ENCODE measurements around the gene LEPR.

Gene LEPR

GRCh38 chr1:65409816-65410326 lies 10.6 kb upstream of the LEPR start:
- no peak for DNase-seq

- no peak for DNase-seq
These were observed 8.0 kb upstream of the LEPR start for GRCh38 chr1:65412256-65412983.

DNA sequence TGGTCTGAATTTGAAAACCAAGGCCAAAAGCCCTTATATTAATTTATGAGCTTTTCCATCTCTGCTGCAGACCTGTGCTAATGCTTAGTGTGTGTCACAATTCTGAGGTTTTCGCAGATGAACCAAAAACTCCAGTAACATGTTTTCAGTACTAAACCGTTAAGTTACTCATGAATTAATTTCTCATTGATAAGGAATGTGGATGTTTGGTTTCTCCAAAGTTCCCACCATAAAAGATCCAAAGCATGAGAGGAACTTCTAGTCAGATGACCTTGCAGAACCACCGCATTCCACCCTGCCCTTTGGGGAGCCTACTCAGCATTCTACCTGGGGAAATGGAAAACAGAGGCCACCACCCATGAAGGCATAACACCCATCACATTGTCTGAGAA lies 7.5 kb upstream of the LEPR start:
- DNase-seq, result no peak

DNA sequence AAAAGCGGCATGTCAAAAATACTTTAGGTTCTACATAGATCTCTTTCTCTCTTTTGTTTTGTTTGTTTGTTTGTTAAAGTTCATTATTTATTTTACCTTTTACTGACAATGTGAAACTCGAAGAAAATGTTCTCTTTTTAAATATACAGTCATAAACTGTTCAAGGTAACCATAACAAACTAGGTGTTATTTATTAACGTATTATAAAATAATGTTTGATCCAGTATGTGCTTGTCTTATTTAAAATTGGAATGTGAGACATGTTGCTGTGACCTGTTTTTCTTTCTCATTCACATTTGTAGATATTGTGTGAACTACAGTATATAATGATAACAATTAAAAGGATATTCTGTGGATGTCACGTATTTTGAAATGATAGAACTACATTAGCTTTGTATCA lies 5.9 kb upstream of the LEPR start:
- DNase-seq, result no peak

- DNase-seq, result no peak
These were observed 3.7 kb upstream of the LEPR start for GRCh38 chr1:65416767-65417166.

- DNase-seq, result no peak
These were observed 2.7 kb upstream of the LEPR start for GRCh38 chr1:65417729-65418128.

GRCh38 chr1:65418522-65419185 lies 1.8 kb upstream of the LEPR start:
- DNase-seq, result no peak

DNA sequence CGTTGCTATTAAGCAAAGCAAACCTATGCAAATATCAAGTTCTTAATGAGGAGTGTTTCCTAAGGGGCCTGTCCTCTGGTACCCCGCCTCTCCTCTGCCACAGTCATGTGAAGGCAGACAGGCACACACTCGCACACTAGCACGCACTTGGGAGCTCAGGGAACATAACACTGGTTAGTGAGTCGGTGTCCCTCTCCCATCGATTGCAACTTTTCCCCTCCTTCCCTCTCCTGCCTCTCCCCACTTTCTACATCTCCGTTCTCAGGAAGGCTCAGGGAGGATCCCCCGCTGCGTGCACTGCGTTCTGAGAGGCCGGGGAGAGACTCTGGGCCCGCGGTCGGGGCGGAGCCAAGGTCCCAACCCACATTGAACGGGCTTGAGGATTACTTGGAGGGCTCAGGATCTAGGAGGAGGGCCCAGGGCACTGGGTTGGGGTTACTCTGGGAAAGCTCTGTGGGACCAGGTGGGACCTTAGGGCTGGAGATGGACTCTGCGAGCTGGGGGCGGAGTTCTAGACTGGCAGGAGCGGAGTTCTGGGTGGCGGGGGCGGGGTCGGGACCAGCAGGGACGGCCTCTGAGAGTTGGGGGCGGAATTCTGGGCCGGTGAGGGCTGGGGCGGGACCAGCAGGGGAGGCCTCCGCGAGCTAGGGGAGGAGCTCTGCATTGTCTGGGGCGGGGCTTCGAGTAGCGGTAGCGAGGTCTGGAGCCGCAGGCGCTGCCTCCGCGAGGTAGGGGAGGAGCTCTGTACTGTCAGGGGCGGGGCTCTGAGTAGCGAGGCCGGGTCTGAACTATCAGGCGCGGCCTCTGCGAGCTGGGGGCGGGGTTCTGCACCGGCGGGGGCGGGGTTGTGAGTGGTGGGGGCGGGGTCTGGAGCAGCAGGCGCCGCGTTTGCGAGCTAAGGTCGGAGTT lies 533 bp upstream of the LEPR start:
- peak; percentile 91 for DNase-seq

GRCh38 chr1:65421351-65422025 lies 1.0 kb downstream of the LEPR start:
- DNase-seq, result no peak

GRCh38 chr1:65422241-65423203 lies 2.1 kb downstream of the LEPR start:
- no peak for DNase-seq

DNA sequence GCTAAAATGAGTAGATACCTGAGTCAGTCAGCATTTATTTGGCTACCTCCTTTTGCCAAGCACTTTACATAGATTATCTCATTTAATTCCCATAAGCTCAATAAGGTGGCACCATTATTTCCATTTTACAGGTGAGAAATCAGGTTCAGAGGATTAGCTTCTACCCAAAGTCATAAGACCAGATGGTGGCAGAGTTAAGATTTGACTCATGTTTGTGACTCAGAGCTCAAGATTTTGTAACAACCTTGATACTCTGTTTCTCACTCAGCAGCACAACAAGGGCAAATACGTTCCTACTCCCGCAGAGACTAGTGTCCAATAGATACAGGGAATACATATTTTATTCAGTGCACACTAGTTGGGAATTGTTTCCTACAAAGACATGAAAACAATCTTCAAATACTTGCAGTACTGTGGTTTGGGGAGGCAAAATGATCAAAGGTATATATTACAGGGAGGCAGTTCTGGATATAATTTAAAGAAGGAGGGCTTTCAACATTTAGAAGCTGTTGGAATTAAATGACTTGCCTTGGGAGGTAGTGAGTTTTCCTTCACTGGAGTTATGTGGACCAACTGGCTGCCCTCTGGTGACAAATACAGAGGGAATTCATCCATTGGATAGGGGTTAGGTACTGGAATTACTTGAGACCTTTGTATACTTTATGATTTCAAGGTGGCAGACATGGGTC lies 3.6 kb downstream of the LEPR start:
- DNase-seq, result no peak

GRCh38 chr1:65424573-65424889 lies 4.1 kb downstream of the LEPR start:
- DNase-seq, result no peak

GRCh38 chr1:65425006-65425405 lies 4.5 kb downstream of the LEPR start:
- no peak for DNase-seq

GRCh38 chr1:65425697-65426096 lies 5.2 kb downstream of the LEPR start:
- no peak for DNase-seq

DNA sequence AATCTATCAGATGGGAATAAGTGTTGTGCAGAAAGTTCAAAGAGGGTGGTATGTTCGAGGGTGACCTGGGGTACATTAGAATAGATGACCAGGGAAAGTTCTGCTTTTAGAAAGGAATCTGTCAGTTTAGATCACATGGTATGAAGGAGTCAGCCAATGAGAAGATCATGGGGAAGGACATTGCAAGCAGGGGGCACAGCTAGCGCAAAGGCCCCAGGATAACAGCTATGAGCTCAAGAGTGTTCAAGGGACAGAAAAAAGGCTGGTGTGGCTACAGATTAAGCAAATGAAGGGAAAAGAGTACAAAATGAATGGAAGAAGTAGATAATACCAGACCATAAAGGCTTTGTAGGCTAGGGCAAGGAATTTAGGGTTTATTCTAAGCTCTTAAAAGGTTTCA lies 8.6 kb downstream of the LEPR start:
- no peak for DNase-seq

DNA sequence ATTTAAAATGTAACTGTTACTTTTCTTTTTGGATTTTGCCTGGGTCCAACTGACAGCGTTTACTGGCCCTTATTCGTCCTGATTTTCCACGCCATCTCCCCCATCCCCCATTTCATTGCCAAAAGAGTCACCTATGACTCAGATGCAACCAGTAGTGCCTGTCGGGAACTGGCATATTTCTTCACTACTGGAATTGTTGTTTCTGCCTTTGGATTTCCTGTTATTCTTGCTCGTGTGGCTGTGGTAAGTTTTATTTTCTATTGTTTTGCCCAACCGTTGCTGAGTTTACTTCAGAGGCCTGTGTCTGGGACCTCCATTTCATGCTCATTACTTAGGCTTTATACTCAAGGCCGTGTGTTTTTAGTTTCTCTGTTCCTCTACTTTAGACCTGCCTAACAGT lies 9.3 kb downstream of the LEPR start:
- no peak for DNase-seq

GRCh38 chr1:65431111-65431705 lies 10.7 kb downstream of the LEPR start:
- DNase-seq, result peak; percentile 18

DNA sequence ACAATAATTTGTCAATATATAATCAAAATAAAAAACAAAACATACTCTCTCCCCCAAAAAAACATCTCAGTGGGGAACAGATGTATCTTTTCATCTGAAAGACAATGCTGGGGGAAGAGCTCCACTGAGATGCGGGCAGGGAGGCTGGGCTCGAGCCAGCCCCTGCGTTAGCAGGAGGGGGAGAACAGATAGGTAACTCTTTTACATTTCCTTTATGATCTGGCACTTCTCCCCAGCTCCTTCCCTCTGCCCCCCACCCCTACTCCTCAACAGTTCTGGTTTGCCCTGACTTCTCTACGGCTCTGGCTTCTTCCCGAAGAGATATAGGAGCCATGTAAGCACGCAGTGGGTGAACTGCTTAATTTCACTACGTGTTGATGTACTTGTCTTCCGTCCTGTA lies 12.4 kb downstream of the LEPR start:
- no peak for DNase-seq

DNA sequence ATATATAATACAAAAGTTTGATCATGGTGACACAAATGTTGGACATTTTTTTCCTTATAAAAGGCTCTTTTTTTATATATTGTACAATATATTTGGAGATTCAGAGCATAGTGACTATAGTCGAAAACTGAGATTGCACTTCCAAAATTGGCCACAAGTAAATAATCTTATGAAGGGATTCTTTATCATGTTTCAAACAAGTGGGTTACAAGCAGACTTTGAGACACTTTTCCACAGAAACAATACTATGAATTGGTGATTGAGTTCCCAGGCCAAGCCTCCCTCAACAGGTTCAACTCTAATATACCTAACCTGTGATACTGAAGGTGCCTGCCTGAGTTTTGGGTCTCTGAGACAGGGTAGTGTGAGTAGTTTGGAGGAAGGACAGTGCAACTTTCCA lies 13.8 kb downstream of the LEPR start:
- no peak for DNase-seq

DNA sequence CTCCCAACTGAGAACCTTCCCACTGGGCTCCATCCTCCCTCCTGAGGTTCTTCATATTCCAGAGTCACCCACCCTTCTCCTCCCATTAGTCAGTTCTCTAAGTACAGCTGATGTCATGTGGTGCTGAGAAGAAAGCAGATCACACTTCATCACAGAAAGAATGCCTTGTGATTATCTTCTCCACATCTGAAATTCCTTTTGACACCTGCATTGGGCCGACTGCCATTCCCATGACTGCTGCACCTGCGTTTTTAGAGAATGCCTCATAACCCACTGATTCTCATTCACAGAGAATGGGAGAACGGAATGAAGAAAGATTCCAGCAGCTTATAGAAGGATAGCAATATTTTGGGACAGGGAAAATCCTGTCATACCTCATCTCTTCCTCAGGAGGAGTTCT lies 14.3 kb downstream of the LEPR start:
- DNase-seq, result no peak

- DNase-seq, result no peak
These were observed 15.5 kb downstream of the LEPR start for GRCh38 chr1:65435987-65436386.
